Heart left ventricle (tissue), 13 donors: Measurements from ENCODE around the gene UBE3A.

Experiments
- POLR2A ChIP-seq, 2 donors: fragments of 450-650 bp; IDR thresholded peaks; one replicate each; pipeline ENCODE4 v1.6.1; 2017; ENCODE audit warnings: antibody characterized with exemption in 2 of 2, mild to moderate bottlenecking in 2 of 2, moderate library complexity in 2 of 2
- TF ChIP-seq, protein P1 (sequence below), 12 donors: fragments of 200-600 bp; sonication (generic) in 4 of 12; IDR thresholded peaks; one replicate each; pipeline versions ENCODE4 v1.5.0 to v1.8.0; 2018 to 2022; ENCODE audit warnings: antibody characterized with exemption in 12 of 12, mild to moderate bottlenecking in 5 of 12
- donor health status: ischemic (EF 13 %, LVEDD 7.1; RV severe dilation, severe dysfunction).
- donor health status: DM: no; HTN: yes; CAD: no.
- donor health status: DM: no; HTN: no; CAD: no.
- donor health status: ischemic (EF 25% LVEDD 6.9; RV normal size, moderate dysfunction).
- donor health status: ischemic (EF 25% LVEDD 5.7; RV mildly dilated, moderate dysfunction).
- donor health status: ischemic (EF 35%, LVEDD 5.7; RV mildly dilated, moderate dysfunction).
- donor health status: nonischemic (EF 11% LVEDD 7.7; RV severe dilation, severe dysfunction).
- donor health status: DM: yes; HTN: yes; CAD: no.
- donor health status: PGD.
- donor health status: ischemic (EF 29% LVEDD 5.4; RV normal size, mild dysfunction).
- donor health status: nonischemic (EF 23%, LVEDD 6.1; RV moderate dilation, normal function).

DNA sequence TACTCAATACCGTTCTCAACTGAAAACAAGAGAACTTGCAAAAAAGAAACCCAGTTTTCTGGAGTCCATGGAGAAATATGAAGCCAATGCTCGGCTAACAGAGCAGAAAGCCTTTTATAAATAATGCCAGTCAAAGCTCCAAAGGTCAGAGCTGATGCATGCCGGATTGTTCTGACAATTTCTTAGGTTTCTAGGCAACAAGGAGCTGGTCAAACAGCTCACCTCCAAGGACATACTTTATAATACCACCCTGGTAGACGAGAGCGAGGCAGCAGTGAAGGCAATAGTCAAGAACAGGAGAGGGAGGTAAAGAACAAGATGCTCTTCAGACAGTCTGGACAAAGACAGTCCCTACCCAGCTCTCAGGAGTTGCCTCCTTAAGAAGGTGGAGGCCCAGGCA is 111.1 kb downstream of the UBE3A start:
- no peak for TF ChIP-seq POLR2A (IDR thresholded peaks at IDR 0.05)
- TF ChIP-seq, protein P1, sequence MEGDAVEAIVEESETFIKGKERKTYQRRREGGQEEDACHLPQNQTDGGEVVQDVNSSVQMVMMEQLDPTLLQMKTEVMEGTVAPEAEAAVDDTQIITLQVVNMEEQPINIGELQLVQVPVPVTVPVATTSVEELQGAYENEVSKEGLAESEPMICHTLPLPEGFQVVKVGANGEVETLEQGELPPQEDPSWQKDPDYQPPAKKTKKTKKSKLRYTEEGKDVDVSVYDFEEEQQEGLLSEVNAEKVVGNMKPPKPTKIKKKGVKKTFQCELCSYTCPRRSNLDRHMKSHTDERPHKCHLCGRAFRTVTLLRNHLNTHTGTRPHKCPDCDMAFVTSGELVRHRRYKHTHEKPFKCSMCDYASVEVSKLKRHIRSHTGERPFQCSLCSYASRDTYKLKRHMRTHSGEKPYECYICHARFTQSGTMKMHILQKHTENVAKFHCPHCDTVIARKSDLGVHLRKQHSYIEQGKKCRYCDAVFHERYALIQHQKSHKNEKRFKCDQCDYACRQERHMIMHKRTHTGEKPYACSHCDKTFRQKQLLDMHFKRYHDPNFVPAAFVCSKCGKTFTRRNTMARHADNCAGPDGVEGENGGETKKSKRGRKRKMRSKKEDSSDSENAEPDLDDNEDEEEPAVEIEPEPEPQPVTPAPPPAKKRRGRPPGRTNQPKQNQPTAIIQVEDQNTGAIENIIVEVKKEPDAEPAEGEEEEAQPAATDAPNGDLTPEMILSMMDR (IDR thresholded peaks at IDR 0.05) = no peak
